ENCODE results near the gene WDFY2.

WDFY2 gene

DNA sequence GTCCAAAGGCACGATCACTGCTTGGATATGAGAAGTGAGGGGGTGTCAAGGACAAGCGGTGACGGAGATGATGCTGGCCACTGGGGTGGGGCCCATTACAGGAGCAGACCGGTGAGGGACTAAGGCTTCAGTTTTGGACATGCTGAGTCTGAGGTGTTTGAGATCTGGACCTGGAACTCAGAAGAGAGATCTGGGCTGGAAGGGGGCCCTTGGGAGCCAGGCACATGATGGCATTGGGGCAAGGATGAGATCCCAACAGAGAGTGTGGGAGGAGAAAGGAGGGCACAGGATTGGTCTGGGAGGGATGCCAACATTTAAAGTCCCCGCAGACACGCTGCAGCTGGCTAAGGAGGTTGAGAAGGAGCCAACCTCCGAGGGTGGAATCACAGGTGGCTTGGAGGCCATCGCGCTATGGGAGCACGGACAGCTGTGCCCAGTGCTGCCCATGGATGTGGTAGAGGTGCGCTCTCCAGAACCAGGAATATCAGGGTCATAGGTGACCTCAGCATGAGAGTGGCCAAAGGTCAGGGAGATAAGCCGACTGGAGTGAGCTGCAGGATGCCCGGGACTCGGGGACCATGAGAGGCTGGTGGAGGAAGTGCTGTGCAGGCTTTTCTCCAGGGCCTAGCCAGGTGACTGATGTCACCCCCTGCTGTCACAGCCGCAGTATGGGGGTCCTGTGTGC is 197.9 kb downstream of the WDFY2 start:
- H3K9me3 ChIP-seq (ENCODE audit: control insufficient read depth, low read length) = no peaks in the 10 kb centered on the region
- DNase-seq (ENCODE audit: low read depth) = no peak
- peaks cover 22% of the 10 kb centered on the region for H3K4me1 ChIP-seq (ENCODE audit: control insufficient read depth, insufficient read depth, low read length)
- H3K4me3 ChIP-seq (ENCODE audit: low read length) = no peak overlapping the region
- no peak overlapping the region for H3K9ac ChIP-seq (ENCODE audit: low read length)
- no peaks in the 10 kb centered on the region for H3K27me3 ChIP-seq (replicated peaks; ENCODE audit: control insufficient read depth, insufficient read depth, low read length)
- no peaks in the 10 kb centered on the region for H3K36me3 ChIP-seq (ENCODE audit: control insufficient read depth, insufficient read depth, low read length, severe bottlenecking)

GRCh38 chr13:51783428-51784094 is 199.3 kb downstream of the WDFY2 start:
- no peaks in the 10 kb centered on the region for H3K9me3 ChIP-seq (ENCODE audit: control insufficient read depth, low read length)
- DNase-seq (ENCODE audit: low read depth) = no peak
- H3K4me1 ChIP-seq (ENCODE audit: control insufficient read depth, insufficient read depth, low read length) = peaks cover 22% of the 10 kb centered on the region
- H3K4me3 ChIP-seq (ENCODE audit: low read length) = no peak overlapping the region
- no peak overlapping the region for H3K9ac ChIP-seq (ENCODE audit: low read length)
- no peaks in the 10 kb centered on the region for H3K27me3 ChIP-seq (replicated peaks; ENCODE audit: control insufficient read depth, insufficient read depth, low read length)
- no peaks in the 10 kb centered on the region for H3K36me3 ChIP-seq (ENCODE audit: control insufficient read depth, insufficient read depth, low read length, severe bottlenecking)

DNA sequence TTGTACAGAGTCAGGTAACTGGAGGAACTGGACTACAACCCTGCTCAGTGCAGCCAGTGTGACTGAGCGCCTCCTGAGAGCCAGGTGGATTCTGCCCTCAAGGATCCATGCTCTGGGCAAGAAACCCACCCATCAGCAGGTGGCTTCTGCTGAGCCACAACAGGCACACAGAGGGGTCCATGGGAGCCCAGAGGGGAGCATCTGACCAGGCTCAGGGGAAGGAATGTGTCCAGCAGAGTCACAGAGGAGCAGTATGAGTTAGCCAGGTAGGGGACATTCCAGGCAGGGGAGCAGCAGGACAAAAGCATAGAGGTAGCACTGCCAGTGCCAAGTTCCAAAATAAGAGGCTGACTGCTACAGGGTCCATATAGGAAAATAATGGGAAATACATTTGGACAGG is 199.8 kb downstream of the WDFY2 start:
- Histone ChIP-seq H3K9ac (ENCODE audit: low read length) (no peak overlapping the region), H3K4me1 (ENCODE audit: control insufficient read depth, insufficient read depth, low read length) (peaks cover 22% of the 10 kb centered on the region), H3K9me3 (ENCODE audit: control insufficient read depth, low read length) (no peaks in the 10 kb centered on the region), H3K36me3 (ENCODE audit: control insufficient read depth, insufficient read depth, low read length, severe bottlenecking) (no peaks in the 10 kb centered on the region), H3K4me3 (ENCODE audit: low read length) (no peak overlapping the region), H3K27me3 (replicated peaks; ENCODE audit: control insufficient read depth, insufficient read depth, low read length) (no peaks in the 10 kb centered on the region)
- no peak for DNase-seq (ENCODE audit: low read depth)

GRCh38 chr13:51785712-51786424 is 201.6 kb downstream of the WDFY2 start:
- Histone ChIP-seq H3K27me3 (replicated peaks; ENCODE audit: control insufficient read depth, insufficient read depth, low read length) (no peaks in the 10 kb centered on the region), H3K4me1 (ENCODE audit: control insufficient read depth, insufficient read depth, low read length) (peaks cover 22% of the 10 kb centered on the region), H3K4me3 (ENCODE audit: low read length) (peak overlapping the region; percentile 21), H3K9me3 (ENCODE audit: control insufficient read depth, low read length) (no peaks in the 10 kb centered on the region), H3K9ac (ENCODE audit: low read length) (peak overlapping the region; percentile 5), H3K36me3 (ENCODE audit: control insufficient read depth, insufficient read depth, low read length, severe bottlenecking) (no peaks in the 10 kb centered on the region)
- no peak for DNase-seq (ENCODE audit: low read depth)

- Histone ChIP-seq H3K36me3 (ENCODE audit: control insufficient read depth, insufficient read depth, low read length, severe bottlenecking) (no peaks in the 10 kb centered on the region), H3K9me3 (ENCODE audit: control insufficient read depth, low read length) (no peaks in the 10 kb centered on the region), H3K27me3 (replicated peaks; ENCODE audit: control insufficient read depth, insufficient read depth, low read length) (no peaks in the 10 kb centered on the region), H3K9ac (ENCODE audit: low read length) (peak overlapping the region; percentile 5), H3K4me3 (ENCODE audit: low read length) (peak overlapping the region; percentile 21), H3K4me1 (ENCODE audit: control insufficient read depth, insufficient read depth, low read length) (peaks cover 22% of the 10 kb centered on the region)
- no peak for DNase-seq (ENCODE audit: low read depth)
These were observed 202.4 kb downstream of the WDFY2 start for GRCh38 chr13:51786425-51787265.

DNA sequence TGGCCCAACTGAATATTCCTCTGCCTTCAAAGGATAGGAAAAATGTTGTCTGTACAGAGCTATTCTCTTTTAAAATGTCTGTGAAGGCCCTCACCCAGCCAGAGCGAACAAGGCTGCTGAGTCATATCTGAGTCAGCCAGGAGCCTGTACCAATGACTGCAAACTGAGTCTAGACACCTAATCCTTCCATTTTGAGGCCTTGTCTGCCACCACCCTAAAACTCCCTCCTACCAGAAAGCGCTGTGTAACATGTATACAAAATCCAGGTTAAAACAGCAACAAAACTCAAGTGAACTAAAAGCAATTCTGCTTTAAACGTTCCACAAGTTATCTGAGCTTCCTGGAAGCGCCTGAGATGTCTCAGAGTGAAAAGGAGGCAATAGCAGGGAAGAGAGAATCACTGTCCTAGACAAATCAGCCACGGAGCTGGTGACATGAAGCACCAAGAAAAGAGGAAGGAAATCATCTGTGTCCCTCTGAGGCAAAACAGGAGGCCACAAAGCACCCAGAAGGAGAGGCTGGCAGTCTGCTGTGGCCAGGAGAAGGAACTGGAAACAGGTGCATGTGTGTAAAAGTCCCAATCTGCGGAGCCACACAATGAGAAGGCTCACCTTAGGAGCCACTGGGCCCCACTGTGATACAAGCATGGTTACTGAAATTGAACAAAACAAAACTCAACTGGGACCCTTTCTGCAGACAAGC is 209.5 kb downstream of the WDFY2 start:
- Histone ChIP-seq H3K9me3 (ENCODE audit: control insufficient read depth, low read length) (no peaks in the 10 kb centered on the region), H3K27me3 (replicated peaks; ENCODE audit: control insufficient read depth, insufficient read depth, low read length) (no peaks in the 10 kb centered on the region), H3K36me3 (ENCODE audit: control insufficient read depth, insufficient read depth, low read length, severe bottlenecking) (no peaks in the 10 kb centered on the region), H3K9ac (ENCODE audit: low read length) (no peak overlapping the region), H3K4me3 (ENCODE audit: low read length) (no peak overlapping the region), H3K4me1 (ENCODE audit: control insufficient read depth, insufficient read depth, low read length) (peaks cover 7% of the 10 kb centered on the region)
- peak; percentile 88 for DNase-seq (ENCODE audit: low read depth)

DNA sequence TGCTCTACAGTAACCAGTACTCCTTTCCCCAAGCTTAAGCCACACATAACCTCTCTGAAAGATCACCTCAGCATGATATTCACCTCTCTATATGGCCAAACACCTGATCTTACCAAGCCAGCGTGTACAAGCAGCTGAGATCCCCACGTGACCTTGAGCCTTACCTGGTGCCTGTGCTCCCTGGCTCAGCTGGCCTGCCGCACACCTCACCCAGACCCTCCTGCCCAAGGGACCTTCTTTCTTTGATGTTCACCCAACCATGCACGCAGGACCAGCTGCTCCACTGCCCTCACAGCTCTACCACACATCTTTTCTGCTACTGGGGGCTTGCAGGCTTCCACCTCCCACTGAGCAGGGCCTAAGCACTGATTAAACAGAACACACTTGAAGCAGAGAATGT is 210.7 kb downstream of the WDFY2 start:
- Histone ChIP-seq H3K4me1 (ENCODE audit: control insufficient read depth, insufficient read depth, low read length) (peaks cover 7% of the 10 kb centered on the region), H3K36me3 (ENCODE audit: control insufficient read depth, insufficient read depth, low read length, severe bottlenecking) (no peaks in the 10 kb centered on the region), H3K9me3 (ENCODE audit: control insufficient read depth, low read length) (no peaks in the 10 kb centered on the region), H3K4me3 (ENCODE audit: low read length) (no peak overlapping the region), H3K27me3 (replicated peaks; ENCODE audit: control insufficient read depth, insufficient read depth, low read length) (no peaks in the 10 kb centered on the region), H3K9ac (ENCODE audit: low read length) (no peak overlapping the region)
- no peak for DNase-seq (ENCODE audit: low read depth)

GRCh38 chr13:51795419-51795818 is 211.2 kb downstream of the WDFY2 start:
- H3K4me3 ChIP-seq (ENCODE audit: low read length) = no peak overlapping the region
- H3K9me3 ChIP-seq (ENCODE audit: control insufficient read depth, low read length) = no peaks in the 10 kb centered on the region
- H3K36me3 ChIP-seq (ENCODE audit: control insufficient read depth, insufficient read depth, low read length, severe bottlenecking) = no peaks in the 10 kb centered on the region
- peaks cover 7% of the 10 kb centered on the region for H3K4me1 ChIP-seq (ENCODE audit: control insufficient read depth, insufficient read depth, low read length)
- no peak overlapping the region for H3K9ac ChIP-seq (ENCODE audit: low read length)
- no peak for DNase-seq (ENCODE audit: low read depth)
- H3K27me3 ChIP-seq (replicated peaks; ENCODE audit: control insufficient read depth, insufficient read depth, low read length) = no peaks in the 10 kb centered on the region

DNA sequence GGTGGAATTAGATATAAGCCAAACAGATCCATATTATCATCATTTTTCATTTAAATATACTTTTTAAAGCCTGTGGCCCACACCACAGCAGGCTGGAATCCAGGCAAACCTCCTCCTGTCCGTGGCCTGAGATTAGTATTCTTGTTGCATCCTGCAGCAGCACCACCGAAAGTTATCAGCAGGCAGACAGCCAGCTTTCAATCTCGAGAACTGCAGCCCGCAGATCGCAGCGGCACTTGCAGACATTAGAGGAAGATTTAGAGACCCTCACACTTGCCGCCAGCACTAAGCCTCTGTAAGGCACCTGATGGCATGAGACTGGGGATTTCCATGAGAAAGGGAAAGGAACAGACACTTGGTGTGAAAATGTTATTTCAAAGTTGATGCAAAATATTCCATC is 212.3 kb downstream of the WDFY2 start:
- no peak overlapping the region for H3K9ac ChIP-seq (ENCODE audit: low read length)
- H3K36me3 ChIP-seq (ENCODE audit: control insufficient read depth, insufficient read depth, low read length, severe bottlenecking) = no peaks in the 10 kb centered on the region
- H3K4me1 ChIP-seq (ENCODE audit: control insufficient read depth, insufficient read depth, low read length) = peaks cover 9% of the 10 kb centered on the region
- no peak overlapping the region for H3K4me3 ChIP-seq (ENCODE audit: low read length)
- no peak for DNase-seq (ENCODE audit: low read depth)
- no peaks in the 10 kb centered on the region for H3K27me3 ChIP-seq (replicated peaks; ENCODE audit: control insufficient read depth, insufficient read depth, low read length)
- H3K9me3 ChIP-seq (ENCODE audit: control insufficient read depth, low read length) = no peaks in the 10 kb centered on the region

GRCh38 chr13:51797664-51798488 is 213.6 kb downstream of the WDFY2 start:
- no peak overlapping the region for H3K4me3 ChIP-seq (ENCODE audit: low read length)
- H3K9ac ChIP-seq (ENCODE audit: low read length) = no peak overlapping the region
- no peaks in the 10 kb centered on the region for H3K36me3 ChIP-seq (ENCODE audit: control insufficient read depth, insufficient read depth, low read length, severe bottlenecking)
- H3K4me1 ChIP-seq (ENCODE audit: control insufficient read depth, insufficient read depth, low read length) = peaks cover 22% of the 10 kb centered on the region
- H3K9me3 ChIP-seq (ENCODE audit: control insufficient read depth, low read length) = no peaks in the 10 kb centered on the region
- H3K27me3 ChIP-seq (replicated peaks; ENCODE audit: control insufficient read depth, insufficient read depth, low read length) = no peaks in the 10 kb centered on the region
- peak; percentile 63 for DNase-seq (ENCODE audit: low read depth)

Data from adipocyte (in vitro differentiated cells).